GM18909 (cell line): Measurements from ENCODE around the gene PRDM10.

ENCODE experiments used
- ATAC-seq: cut with Tn5 transposase; IDR thresholded peaks from one replicate; pipeline ENCODE4 v1.9.1; 2021; ENCODE audit warnings: mild to moderate bottlenecking; ENCODE audit not compliant: unreplicated experiment, poor library complexity

PRDM10 gene

DNA sequence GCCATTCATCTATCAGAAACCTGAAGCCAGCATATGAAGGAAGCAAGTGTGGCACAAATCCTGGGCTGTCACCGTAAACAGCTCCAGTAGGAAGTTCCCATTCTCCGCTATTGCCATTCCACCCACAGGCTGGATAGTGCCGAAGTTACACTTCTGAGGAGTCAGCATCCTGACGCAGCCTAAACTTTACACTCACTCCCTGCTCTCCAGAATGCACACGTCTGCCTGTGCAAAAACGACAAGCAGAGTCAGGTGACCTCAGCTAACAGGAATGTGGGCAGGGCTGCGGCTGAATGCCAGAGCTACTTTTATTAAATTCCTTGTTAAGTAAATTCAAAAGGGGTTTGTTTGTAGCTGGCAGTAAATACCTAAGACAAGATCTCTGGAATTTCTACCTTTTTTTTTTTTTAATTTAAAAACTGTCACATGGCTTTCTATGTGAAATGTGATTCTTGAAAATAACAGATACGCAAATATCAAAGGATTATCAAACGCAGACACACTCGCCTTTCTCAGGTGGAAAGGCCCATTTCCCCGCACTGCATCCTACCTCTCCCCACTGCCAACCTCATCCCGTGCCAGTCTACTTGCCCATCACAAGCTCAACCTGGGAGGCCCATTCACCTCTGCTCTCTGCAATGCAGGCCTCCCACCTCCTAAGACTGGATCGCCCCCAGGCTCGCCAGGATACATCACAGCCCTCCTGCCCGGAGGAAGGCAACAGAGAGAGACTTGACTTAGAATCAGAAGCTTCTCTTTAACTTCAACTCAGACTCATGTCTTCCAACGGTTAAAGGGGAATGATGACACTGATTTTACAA lies 140.7 kb downstream of the PRDM10 start:
- no peak for ATAC-seq

DNA sequence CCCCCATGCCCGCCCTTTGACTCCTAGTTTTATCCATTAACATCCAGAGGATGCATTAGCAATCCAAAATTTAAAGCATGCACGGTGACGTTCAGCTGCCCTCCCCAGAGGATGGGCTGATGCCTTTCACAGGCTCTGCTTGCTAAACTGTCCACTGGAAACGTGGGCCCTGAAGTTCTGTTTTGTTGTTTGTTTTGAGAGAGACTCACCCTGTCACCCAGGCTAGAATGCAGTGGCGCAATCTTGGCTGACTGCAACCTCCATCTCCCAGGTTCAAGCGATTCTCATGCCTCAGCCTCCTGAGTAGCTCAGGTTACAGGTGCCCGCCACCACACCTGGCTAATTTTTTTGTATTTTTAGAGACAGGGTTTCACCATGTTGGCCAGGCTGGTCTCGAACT lies 146.6 kb downstream of the PRDM10 start:
- ATAC-seq, result no peak

DNA sequence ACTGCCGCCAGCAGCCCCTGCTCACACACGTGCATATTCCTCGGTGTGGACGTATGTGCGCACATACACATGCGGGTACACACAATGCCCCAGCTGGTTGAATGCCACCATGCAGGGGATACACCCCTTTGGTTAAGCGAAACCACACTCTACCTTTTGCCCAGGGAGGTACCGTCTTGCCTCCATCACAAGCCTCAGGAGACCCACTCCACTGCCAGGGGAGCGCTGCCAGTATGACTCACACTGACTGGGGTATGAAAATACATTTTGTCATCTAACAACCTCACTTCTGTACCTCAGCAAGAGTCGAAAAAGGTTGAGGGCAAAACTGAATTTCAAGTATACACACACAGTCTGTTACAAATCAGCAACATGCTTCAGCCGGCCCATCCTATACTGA lies 147.5 kb downstream of the PRDM10 start:
- no peak for ATAC-seq

DNA sequence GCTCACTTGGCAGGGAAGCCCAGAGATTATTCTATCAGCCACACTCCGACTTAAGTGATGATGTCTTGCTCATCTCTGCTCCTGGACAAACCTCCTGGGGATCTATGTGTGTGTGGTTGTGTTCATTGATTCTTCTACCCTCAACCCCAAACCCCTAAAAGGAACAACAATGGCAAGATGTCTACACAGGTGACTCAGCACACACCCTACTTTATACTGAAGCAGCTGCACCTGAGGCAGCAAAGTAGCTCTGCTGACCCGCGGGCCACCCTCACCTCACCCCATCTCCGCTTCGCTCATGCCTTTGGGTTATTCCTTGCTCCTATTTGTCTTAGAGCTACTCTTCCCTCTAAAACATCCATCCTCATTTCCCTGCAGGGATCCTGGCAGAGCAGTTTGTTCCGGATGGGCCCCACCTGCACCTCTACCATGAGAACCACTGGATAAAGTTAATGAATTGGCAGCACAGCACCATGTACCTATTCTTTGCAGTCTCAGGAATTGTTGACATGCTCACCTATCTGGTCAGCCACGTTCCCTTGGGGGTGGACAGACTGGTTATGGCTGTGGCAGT lies 148.3 kb downstream of the PRDM10 start:
- no peak for ATAC-seq

DNA sequence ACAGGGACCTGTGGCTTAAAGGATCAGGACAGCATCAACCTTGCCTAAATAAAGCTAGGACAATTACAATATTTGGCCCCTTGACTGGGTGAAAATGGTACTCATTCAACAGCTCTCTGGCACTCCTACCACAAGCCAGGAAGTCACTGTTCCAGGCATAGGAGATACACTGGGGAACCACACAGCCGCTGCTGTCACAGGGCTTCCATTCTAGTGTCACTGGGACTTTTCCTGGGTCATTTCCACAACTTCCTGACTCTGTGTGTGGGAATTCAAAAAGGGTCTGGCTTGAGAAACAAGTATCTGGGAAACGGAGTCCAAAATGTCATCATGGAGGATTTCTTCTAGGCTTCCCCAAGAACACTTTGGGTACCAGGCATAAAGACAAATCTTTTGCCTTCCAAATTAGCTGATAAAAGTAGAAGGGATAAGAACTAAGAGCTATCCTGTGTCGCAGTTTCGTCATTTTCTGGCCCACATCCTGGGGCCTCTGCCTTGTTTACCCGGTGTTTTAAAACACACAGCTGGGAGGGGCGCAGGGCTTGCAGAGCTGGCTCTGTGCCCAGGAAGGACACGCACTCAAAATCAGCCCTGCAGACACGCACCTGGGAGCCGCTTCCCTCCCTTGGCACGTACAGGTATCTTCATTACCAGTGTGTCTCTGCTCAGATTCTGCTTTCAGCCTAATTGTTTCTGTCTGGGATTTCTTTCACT lies 149.0 kb downstream of the PRDM10 start:
- ATAC-seq, result no peak

DNA sequence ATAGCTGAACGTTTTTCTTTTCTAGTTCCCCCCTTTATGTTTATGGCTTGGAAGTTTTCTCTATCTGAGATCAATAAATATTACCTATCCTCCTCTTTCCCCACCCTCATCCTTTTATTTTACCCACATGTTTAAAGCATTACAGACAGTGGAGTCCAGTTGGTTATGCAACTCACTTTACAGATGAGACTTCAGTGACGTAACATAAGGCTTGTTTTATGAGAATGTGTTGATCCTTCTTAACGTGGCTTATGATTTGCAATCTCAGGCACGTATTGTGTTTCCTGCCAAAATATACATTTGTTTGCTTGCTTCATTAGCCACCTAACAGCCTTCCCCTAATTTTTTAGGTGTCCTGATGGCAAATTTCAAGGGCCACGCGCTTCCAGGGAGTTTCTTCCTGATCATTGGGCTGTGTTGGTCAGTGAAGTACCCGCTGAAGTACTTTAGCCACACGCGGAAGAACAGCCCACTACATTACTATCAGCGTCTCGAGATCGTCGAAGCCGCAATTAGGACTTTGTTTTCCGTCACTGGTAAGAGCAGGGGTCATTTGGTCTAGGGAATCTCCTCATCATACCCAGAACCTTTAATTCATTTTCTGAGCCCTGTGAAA lies 150.4 kb downstream of the PRDM10 start:
- no peak for ATAC-seq
